Liver (tissue), 3 donors: ENCODE measurements around the gene MEIOB.

ENCODE experiments used
- CTCF ChIP-seq: fragments of 150-350 bp; IDR thresholded peaks from 2 replicates; pipeline ENCODE4 v1.5.1; 2017; ENCODE audit warnings: improper control_type of control experiment, low read depth, low read length; ENCODE audit not compliant: missing input control
- EGR1 ChIP-seq, 2 donors: IDR thresholded peaks; 2 replicates each; pipeline ENCODE4 v1.6.1; 2016 to 2018; ENCODE audit warnings: antibody characterized with exemption in 2 of 2, low read depth in 2 of 2
- GABPA ChIP-seq, 2 donors: IDR thresholded peaks in 1 of 2; conservative IDR thresholded peaks in 1 of 2; 2 replicates each; pipeline ENCODE4 v1.6.1; 2016; ENCODE audit warnings: antibody characterized with exemption in 2 of 2, mild to moderate bottlenecking in 1 of 2, moderate library complexity in 1 of 2
- MAX ChIP-seq: IDR thresholded peaks from 2 replicates; pipeline ENCODE4 v1.6.1; 2016; ENCODE audit warnings: antibody characterized with exemption
- RAD21 ChIP-seq, 2 donors: IDR thresholded peaks; 2 replicates each; pipeline ENCODE4 v1.6.1; 2016; ENCODE audit warnings: antibody characterized with exemption in 2 of 2, mild to moderate bottlenecking in 2 of 2
- RXRA ChIP-seq, 2 donors: IDR thresholded peaks; 2 replicates each; pipeline ENCODE4 v1.6.1; 2017 to 2018; ENCODE audit warnings: antibody characterized with exemption in 2 of 2, mild to moderate bottlenecking in 1 of 2
- SP1 ChIP-seq: IDR thresholded peaks from 2 replicates; pipeline ENCODE4 v1.6.1; 2018; ENCODE audit warnings: antibody characterized with exemption, mild to moderate bottlenecking
- TAF1 ChIP-seq: conservative IDR thresholded peaks from 2 replicates; pipeline ENCODE4 v1.6.1; 2016; ENCODE audit warnings: antibody characterized with exemption, mild to moderate bottlenecking
- YY1 ChIP-seq: IDR thresholded peaks from 2 replicates; pipeline ENCODE4 v1.6.1; 2016; ENCODE audit warnings: antibody characterized with exemption, mild to moderate bottlenecking
- donor health status: healthy.
- donor health status: healthy.

DNA sequence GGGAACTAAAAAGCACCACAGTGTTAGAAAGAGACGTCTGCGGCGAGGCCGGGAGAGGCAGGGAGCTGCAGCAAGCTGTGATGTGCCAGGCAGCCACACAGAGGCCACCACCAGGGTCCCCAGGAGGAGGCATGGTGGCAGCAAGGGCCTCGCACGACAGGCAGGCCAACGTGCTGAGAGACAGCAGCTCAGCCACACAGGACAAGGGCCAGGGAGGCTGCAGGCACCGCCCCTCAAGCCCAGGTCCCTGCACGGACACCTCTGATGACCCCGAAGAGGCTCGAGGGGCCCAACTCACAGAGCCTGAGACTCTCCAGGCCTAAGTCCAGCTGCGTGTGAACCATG lies 51.0 kb downstream of the MEIOB start:
- TF ChIP-seq CTCF, result no peak
- no peak for TF ChIP-seq YY1
- no peak for TF ChIP-seq TAF1
- TF ChIP-seq SP1, result no peak
- no peak for TF ChIP-seq RAD21 (IDR thresholded peaks at IDR 0.05)
- no peak for TF ChIP-seq GABPA (IDR thresholded peaks at IDR 0.05 in 1 of 2, conservative IDR thresholded peaks at IDR 0.05 in 1 of 2)
- TF ChIP-seq MAX, result no peak
- no peak for TF ChIP-seq RXRA (IDR thresholded peaks at IDR 0.05)
- TF ChIP-seq EGR1 (IDR thresholded peaks at IDR 0.05; ENCODE audit: low read depth in 2 of 2), result no peak
